GM12873 (cell line): ENCODE data around the gene C1QTNF8.

Experiments
- TF ChIP-seq, protein P1 (sequence below): IDR thresholded peaks from 2 replicates; pipeline ENCODE4 v1.5.1; 2012; ENCODE audit warnings: low read depth, mild to moderate bottlenecking, moderate library complexity, low read length, control low read depth; ENCODE audit not compliant: insufficient read depth; ENCODE audit errors: missing control alignments

C1QTNF8 gene

DNA sequence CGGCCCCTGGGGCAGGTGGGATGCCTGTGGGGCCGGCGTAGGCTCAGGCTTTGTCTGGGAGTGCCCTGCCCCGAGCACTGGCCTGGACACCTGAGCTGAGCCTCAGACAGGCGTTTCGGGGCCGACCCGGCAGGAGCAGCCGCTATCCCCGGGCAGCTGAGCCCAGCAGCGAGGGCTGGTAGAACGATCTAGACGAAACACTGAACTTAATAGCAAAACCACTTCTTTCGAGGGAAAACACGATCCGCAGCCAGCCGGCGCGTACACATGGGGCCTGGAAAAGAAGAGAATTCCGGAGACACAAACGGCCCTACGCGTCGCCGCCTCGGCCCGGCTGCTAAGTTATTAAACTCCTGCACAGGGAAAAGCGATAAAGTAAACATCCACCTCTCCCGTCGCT, 45.5 kb downstream of the C1QTNF8 start:
- TF ChIP-seq, protein P1, sequence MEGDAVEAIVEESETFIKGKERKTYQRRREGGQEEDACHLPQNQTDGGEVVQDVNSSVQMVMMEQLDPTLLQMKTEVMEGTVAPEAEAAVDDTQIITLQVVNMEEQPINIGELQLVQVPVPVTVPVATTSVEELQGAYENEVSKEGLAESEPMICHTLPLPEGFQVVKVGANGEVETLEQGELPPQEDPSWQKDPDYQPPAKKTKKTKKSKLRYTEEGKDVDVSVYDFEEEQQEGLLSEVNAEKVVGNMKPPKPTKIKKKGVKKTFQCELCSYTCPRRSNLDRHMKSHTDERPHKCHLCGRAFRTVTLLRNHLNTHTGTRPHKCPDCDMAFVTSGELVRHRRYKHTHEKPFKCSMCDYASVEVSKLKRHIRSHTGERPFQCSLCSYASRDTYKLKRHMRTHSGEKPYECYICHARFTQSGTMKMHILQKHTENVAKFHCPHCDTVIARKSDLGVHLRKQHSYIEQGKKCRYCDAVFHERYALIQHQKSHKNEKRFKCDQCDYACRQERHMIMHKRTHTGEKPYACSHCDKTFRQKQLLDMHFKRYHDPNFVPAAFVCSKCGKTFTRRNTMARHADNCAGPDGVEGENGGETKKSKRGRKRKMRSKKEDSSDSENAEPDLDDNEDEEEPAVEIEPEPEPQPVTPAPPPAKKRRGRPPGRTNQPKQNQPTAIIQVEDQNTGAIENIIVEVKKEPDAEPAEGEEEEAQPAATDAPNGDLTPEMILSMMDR = no peak

DNA sequence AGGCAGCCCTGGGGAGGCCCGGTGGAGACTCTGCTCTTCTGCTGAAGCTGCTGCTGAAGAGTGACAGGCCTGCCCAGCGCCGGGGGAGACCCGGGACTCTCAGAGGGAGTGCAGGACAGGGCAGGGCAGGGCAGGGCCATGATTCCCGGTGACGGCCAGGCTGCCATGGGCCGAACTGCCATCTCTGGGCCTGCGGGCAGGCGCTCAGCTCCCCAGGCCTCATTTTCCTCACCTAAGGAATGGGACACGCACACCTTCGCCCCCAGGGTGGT, 46.1 kb downstream of the C1QTNF8 start:
- TF ChIP-seq, protein P1 = no peak

- TF ChIP-seq, protein P1 = no peak
These were observed 46.7 kb downstream of the C1QTNF8 start for GRCh38 chr16:1049113-1049975.

DNA sequence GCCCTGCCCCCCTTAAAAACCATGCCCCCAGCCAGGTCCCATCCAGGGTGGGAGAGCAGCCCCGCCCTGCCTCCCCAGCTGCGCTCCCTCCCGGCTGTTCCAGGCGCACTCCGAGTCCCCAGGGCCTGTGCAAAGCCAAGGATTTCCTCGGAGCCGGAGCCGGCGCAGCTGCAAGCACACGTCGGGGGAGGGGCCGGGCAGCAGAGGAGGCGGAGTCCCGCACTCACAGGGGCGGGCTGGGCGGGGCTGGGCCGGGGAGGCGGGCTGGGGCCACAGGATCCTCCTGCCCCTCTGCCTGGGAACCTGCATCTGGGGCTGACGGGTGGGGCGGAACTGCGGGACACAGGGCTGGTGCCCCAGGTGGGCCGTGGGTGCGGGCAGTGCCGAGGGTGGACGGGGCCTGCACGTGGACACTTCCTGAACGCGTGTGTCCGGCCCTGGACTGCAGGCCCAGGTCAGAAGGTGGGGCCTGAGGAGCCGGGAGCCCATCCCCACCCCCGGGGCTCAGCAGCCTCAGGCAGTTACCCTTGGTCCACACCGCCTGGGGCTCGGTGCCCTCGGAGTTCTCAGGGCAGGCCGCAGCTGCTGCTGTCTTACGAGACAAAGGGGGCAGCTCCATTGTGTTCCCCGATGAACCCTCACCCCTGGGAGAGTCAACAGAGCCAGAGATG, 47.5 kb downstream of the C1QTNF8 start:
- TF ChIP-seq, protein P1 = no peak

GRCh38 chr16:1047801-1048200, 48.2 kb downstream of the C1QTNF8 start:
- TF ChIP-seq, protein P1 = no peak

DNA sequence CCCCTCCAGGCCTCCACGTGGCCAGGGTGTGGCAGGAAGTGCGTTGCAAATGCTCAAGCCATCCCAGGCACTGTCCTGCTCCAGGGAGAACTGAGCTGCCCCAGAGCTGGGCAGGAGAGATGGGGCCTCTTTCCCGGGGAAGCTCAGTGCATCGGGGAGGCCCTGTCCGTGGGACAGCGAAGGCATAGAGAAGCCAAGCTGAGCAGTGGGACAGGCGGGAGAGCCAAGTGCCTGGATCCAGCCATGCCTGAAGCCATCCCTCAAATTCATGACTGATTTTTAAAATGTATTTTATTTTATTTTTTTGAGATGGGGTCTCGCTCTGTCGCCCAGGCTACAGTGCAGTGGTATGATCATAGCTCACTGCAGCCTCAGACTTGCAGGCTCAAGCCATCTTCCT, 48.9 kb downstream of the C1QTNF8 start:
- TF ChIP-seq, protein P1 = no peak

- TF ChIP-seq, protein P1 = no peak
These were observed 49.8 kb downstream of the C1QTNF8 start for GRCh38 chr16:1045993-1046911.
